WTC11 (cell line): ENCODE data around the gene TRAP1. TPM values are rescaled to one million over a fixed set of nuclear protein-coding genes. Genes with fewer than 3 reads are reported as not detected.

Source experiments
- ATAC-seq: fragments of 200-7000 bp; cut with Tn5 transposase; 2 replicates; pipeline ENCODE4 v1.10.0; 2021; ENCODE audit warnings: mild to moderate bottlenecking, moderate library complexity
- CTCF ChIA-PET: fragments of 300-600 bp; sonication (Branson Sonifier 250); formaldehyde crosslinking; loops from one replicate; lab custom pipeline; 2021; ENCODE audit warnings: antibody characterized with exemption; lab: Charles Lee
- POLR2A ChIA-PET: fragments of 350-600 bp; sonication (Branson Sonifier 250); formaldehyde crosslinking; loops from one replicate; lab custom pipeline; 2021; ENCODE audit warnings: antibody characterized with exemption; lab: Charles Lee
- DNase-seq: peaks from one replicate; pipeline ENCODE4 v3.0.0; 2021; ENCODE audit warnings: low spot score
- H3K27ac Mint-ChIP-seq: 2 replicates; pipeline ENCODE4 v1.8.0; 2021; ENCODE audit warnings: mixed read lengths
- H3K27me3 Mint-ChIP-seq: 2 replicates; pipeline ENCODE4 v1.8.0; 2021; ENCODE audit warnings: low read depth, mild to moderate bottlenecking, moderate library complexity, mixed read lengths
- H3K36me3 Mint-ChIP-seq: 2 replicates; pipeline ENCODE4 v1.8.0; 2021; ENCODE audit warnings: mixed read lengths
- H3K4me1 Mint-ChIP-seq: 2 replicates; pipeline ENCODE4 v1.8.0; 2022; ENCODE audit warnings: mixed read lengths
- H3K4me3 Mint-ChIP-seq: 2 replicates; pipeline ENCODE4 v1.8.0; 2021; ENCODE audit warnings: mild to moderate bottlenecking, moderate library complexity, mixed read lengths
- H3K9me3 Mint-ChIP-seq: 2 replicates; pipeline ENCODE4 v1.8.0; 2021; ENCODE audit warnings: mixed read lengths
- ATF3 ChIP-seq: sonication (generic); formaldehyde crosslinking; conservative IDR thresholded peaks from 2 replicates; pipeline ENCODE4 v1.8.1; 2022; ENCODE audit warnings: mild to moderate bottlenecking, missing genetic modification reagents
- GABPB1 ChIP-seq: sonication (generic); formaldehyde crosslinking; IDR thresholded peaks from 2 replicates; pipeline ENCODE4 v1.8.1; 2023; ENCODE audit warnings: mild to moderate bottlenecking, missing genetic modification reagents
- GRHL2 ChIP-seq: fragments of 250-450 bp; sonication (Bioruptor Pico); IDR thresholded peaks from 2 replicates; pipeline ENCODE4 v1.8.0; 2022; ENCODE audit warnings: mild to moderate bottlenecking, moderate library complexity; ENCODE audit not compliant: insufficient replicate concordance, severe bottlenecking
- HMGXB4 ChIP-seq: sonication (generic); formaldehyde crosslinking; IDR thresholded peaks from 2 replicates; pipeline ENCODE4 v1.8.1; 2023; ENCODE audit warnings: mild to moderate bottlenecking, moderate library complexity, missing genetic modification reagents
- IRF2 ChIP-seq: sonication (generic); formaldehyde crosslinking; IDR thresholded peaks from 2 replicates; pipeline ENCODE4 v1.8.0; 2022; ENCODE audit warnings: low read depth, missing genetic modification reagents, borderline replicate concordance
- KAT7 ChIP-seq: sonication (generic); formaldehyde crosslinking; IDR thresholded peaks from 2 replicates; pipeline ENCODE4 v1.8.1; 2023; ENCODE audit warnings: missing genetic modification reagents, mild to moderate bottlenecking, borderline replicate concordance
- OVOL2 ChIP-seq: fragments of 250-450 bp; sonication (Bioruptor Pico); IDR thresholded peaks from 2 replicates; pipeline ENCODE4 v1.9.0; 2021; ENCODE audit warnings: mild to moderate bottlenecking, borderline replicate concordance
- PRRX2 ChIP-seq: fragments of 250-450 bp; sonication (Bioruptor Pico); IDR thresholded peaks from 2 replicates; pipeline ENCODE4 v1.8.0; 2021; ENCODE audit warnings: mild to moderate bottlenecking
- RORB ChIP-seq: fragments of 250-450 bp; sonication (Bioruptor Pico); IDR thresholded peaks from 2 replicates; pipeline ENCODE4 v1.9.0; 2021; ENCODE audit warnings: mild to moderate bottlenecking
- TP53 ChIP-seq: sonication (generic); formaldehyde crosslinking; IDR thresholded peaks from 2 replicates; pipeline ENCODE4 v1.8.1; 2023; ENCODE audit warnings: mild to moderate bottlenecking, missing genetic modification reagents
- USF1 ChIP-seq: sonication (generic); formaldehyde crosslinking; IDR thresholded peaks from 2 replicates; pipeline ENCODE4 v1.8.0; 2022; ENCODE audit warnings: mild to moderate bottlenecking, missing genetic modification reagents
- ZNF219 ChIP-seq: sonication (generic); formaldehyde crosslinking; IDR thresholded peaks from 2 replicates; pipeline ENCODE4 v1.8.0; 2023; ENCODE audit warnings: missing genetic modification reagents, mild to moderate bottlenecking, borderline replicate concordance
- ZNF232 ChIP-seq: sonication (generic); formaldehyde crosslinking; IDR thresholded peaks from 2 replicates; pipeline ENCODE4 v1.8.0; 2022; ENCODE audit warnings: mild to moderate bottlenecking, missing genetic modification reagents
- ZNF317 ChIP-seq: sonication (generic); formaldehyde crosslinking; IDR thresholded peaks from 2 replicates; pipeline ENCODE4 v1.8.1; 2023; ENCODE audit warnings: low read depth, mild to moderate bottlenecking, moderate library complexity, missing genetic modification reagents, borderline replicate concordance
- ZNF396 ChIP-seq: fragments of 250-450 bp; sonication (Bioruptor Pico); IDR thresholded peaks from 2 replicates; pipeline ENCODE4 v1.8.0; 2021; ENCODE audit warnings: mild to moderate bottlenecking, moderate library complexity, borderline replicate concordance
- ZNF416 ChIP-seq: fragments of 250-450 bp; sonication (Bioruptor Pico); IDR thresholded peaks from 2 replicates; pipeline ENCODE4 v1.9.0; 2021; ENCODE audit warnings: mild to moderate bottlenecking, inconsistent platforms
- total RNA-seq: library from RNA; stranded (reverse); gene quantifications from 3 replicates; pipeline ENCODE4 v1.2.3, GENCODE V29; 2021
- TF ChIP-seq, protein P1 (sequence below): sonication (generic); formaldehyde crosslinking; IDR thresholded peaks from 2 replicates; pipeline ENCODE4 v1.8.1; 2022; ENCODE audit warnings: mild to moderate bottlenecking, moderate library complexity, missing genetic modification reagents
- TF ChIP-seq, protein P2 (sequence below): sonication (generic); formaldehyde crosslinking; IDR thresholded peaks from 2 replicates; pipeline ENCODE4 v1.8.0; 2023; ENCODE audit warnings: mild to moderate bottlenecking, missing genetic modification reagents
- TF ChIP-seq, protein P3 (sequence below): sonication (generic); formaldehyde crosslinking; IDR thresholded peaks from 2 replicates; pipeline ENCODE4 v1.8.0; 2022; ENCODE audit warnings: mild to moderate bottlenecking, missing genetic modification reagents

TRAP1 gene
- total RNA-seq, 1 experiment from 2014 or later = 285 TPM

DNA sequence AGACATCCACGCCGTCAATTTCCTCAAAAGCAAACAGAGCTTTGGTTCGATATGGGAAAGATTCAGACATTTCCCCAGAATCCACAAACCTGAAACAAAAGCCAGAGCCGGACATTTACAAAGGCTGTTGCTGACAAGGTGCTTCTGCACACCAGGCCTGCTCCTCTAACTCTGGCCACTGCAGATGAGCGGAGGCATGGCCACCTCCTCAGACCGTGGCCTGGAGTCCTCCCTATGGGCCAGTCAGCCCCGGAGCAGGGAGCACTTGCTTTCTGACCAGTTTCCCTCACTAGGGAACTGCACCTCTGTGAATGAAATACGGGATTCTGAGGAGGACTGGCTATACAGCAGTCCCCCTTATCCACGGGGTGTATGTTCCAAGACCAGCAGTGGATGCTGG, 22.3 kb upstream of the TRAP1 start:
- Mint-ChIP-seq H3K9me3 (no peaks in the 10 kb centered on the region), H3K4me3 (no peak overlapping the region), H3K27ac (peak overlapping the region; percentile 58; the same call in 1 of the 2 replicates), H3K36me3 (peaks cover 81% of the 10 kb centered on the region), H3K27me3 (no peaks in the 10 kb centered on the region; the same call in 1 of the 2 replicates), H3K4me1 (peaks cover 2% of the 10 kb centered on the region; the same call in 1 of the 2 replicates)
- POLR2A ChIA-PET = no interaction called here
- TF ChIP-seq ZNF416 (CRISPR knock-in tag) (no peak), PRRX2 (CRISPR knock-in tag) (no peak), GRHL2 (CRISPR knock-in tag) (no peak), ATF3 (CRISPR knock-in tag) (no peak), TP53 (CRISPR knock-in tag) (no peak), ZNF396 (CRISPR knock-in tag) (no peak), ZNF219 (CRISPR knock-in tag) (no peak), ZNF317 (CRISPR knock-in tag) (no peak)
- TF ChIP-seq, protein P1, sequence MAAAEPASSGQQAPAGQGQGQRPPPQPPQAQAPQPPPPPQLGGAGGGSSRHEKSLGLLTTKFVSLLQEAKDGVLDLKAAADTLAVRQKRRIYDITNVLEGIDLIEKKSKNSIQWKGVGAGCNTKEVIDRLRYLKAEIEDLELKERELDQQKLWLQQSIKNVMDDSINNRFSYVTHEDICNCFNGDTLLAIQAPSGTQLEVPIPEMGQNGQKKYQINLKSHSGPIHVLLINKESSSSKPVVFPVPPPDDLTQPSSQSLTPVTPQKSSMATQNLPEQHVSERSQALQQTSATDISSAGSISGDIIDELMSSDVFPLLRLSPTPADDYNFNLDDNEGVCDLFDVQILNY = no peak
- DNase-seq = no peak
- CTCF ChIA-PET = no interaction called here
- ATAC-seq = no peak

DNA sequence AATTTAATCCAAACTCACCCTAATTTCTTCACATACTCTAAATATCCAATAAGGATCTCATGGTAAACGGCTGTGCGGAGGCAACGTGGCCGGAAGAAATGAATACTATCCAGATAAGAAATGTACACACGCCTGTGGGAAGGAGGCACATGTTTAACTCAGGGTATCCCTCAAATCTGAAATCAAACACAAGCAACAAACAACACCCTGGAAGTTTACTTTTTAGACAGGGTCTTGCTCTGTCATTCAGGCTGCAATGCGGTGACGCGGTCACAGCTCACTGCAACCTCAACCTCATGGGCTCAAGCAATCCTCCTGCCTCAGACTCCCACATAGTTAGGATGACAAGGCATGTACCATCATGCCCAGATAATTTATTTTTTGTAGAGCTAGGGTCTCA, 21.2 kb upstream of the TRAP1 start:
- Mint-ChIP-seq H3K9me3 (peaks cover 5% of the 10 kb centered on the region), H3K4me3 (no peak overlapping the region), H3K27me3 (no peaks in the 10 kb centered on the region; the same call in 1 of the 2 replicates)
- TF ChIP-seq, protein P2, sequence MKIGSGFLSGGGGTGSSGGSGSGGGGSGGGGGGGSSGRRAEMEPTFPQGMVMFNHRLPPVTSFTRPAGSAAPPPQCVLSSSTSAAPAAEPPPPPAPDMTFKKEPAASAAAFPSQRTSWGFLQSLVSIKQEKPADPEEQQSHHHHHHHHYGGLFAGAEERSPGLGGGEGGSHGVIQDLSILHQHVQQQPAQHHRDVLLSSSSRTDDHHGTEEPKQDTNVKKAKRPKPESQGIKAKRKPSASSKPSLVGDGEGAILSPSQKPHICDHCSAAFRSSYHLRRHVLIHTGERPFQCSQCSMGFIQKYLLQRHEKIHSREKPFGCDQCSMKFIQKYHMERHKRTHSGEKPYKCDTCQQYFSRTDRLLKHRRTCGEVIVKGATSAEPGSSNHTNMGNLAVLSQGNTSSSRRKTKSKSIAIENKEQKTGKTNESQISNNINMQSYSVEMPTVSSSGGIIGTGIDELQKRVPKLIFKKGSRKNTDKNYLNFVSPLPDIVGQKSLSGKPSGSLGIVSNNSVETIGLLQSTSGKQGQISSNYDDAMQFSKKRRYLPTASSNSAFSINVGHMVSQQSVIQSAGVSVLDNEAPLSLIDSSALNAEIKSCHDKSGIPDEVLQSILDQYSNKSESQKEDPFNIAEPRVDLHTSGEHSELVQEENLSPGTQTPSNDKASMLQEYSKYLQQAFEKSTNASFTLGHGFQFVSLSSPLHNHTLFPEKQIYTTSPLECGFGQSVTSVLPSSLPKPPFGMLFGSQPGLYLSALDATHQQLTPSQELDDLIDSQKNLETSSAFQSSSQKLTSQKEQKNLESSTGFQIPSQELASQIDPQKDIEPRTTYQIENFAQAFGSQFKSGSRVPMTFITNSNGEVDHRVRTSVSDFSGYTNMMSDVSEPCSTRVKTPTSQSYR (CRISPR knock-in tag) = no peak
- TF ChIP-seq GABPB1 (CRISPR knock-in tag) = no peak
- TF ChIP-seq OVOL2 (CRISPR knock-in tag) = no peak
- TF ChIP-seq USF1 = no peak
- no peak for TF ChIP-seq ZNF232 (CRISPR knock-in tag)
- TF ChIP-seq IRF2 (CRISPR knock-in tag) = no peak
- TF ChIP-seq ZNF317 (CRISPR knock-in tag) = no peak
- TF ChIP-seq RORB (CRISPR knock-in tag) = no peak
- TF ChIP-seq, all 79 proteins: peak for 0
- POLR2A ChIA-PET = interaction anchor here (0.6 kb wide), 1 partner anchor 33 kb away, joined by 3 read pairs; no protein-coding TSS in a partner anchor
- Mint-ChIP-seq H3K4me1 (peaks cover 2% of the 10 kb centered on the region; the same call in 1 of the 2 replicates), H3K27ac (peak overlapping the region; percentile 65), H3K36me3 (peaks cover 81% of the 10 kb centered on the region)
- DNase-seq = no peak
- CTCF ChIA-PET = no interaction called here
- ATAC-seq = no peak

DNA sequence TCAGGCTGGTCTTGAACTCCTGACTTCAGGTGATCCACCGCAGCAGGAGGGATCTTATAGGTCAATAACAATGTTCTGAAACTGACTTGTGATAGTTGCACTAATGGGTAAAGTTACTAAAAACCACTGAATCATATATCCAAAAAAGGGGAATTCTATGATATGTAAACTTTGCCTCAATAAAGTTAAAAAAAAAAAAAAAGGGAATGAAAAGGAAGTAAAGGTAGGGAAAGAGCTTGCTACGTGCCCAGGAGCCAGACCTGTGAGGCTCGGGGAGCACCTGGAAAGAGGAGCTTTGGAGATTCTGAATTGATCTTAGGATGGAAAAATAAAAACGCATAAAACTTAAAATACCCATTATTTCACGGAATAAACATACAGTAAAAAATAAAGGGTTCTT, 20.8 kb upstream of the TRAP1 start:
- H3K27ac Mint-ChIP-seq = peak overlapping the region; percentile 65
- ATAC-seq (no peak), DNase-seq (no peak)
- no peaks in the 10 kb centered on the region; the same call in 1 of the 2 replicates for H3K27me3 Mint-ChIP-seq
- H3K4me3 Mint-ChIP-seq = no peak overlapping the region
- peaks cover 82% of the 10 kb centered on the region for H3K36me3 Mint-ChIP-seq
- H3K9me3 Mint-ChIP-seq = peaks cover 5% of the 10 kb centered on the region
- POLR2A ChIA-PET = interaction anchor here (0.6 kb wide), 1 partner anchor 34 kb away, joined by 3 read pairs; no protein-coding TSS in a partner anchor
- H3K4me1 Mint-ChIP-seq = peaks cover 2% of the 10 kb centered on the region; the same call in 1 of the 2 replicates
- CTCF ChIA-PET = no interaction called here
- no peak for TF ChIP-seq ZNF396 (CRISPR knock-in tag)
- TF ChIP-seq, protein P2 (CRISPR knock-in tag) = no peak
- TF ChIP-seq, protein P3, sequence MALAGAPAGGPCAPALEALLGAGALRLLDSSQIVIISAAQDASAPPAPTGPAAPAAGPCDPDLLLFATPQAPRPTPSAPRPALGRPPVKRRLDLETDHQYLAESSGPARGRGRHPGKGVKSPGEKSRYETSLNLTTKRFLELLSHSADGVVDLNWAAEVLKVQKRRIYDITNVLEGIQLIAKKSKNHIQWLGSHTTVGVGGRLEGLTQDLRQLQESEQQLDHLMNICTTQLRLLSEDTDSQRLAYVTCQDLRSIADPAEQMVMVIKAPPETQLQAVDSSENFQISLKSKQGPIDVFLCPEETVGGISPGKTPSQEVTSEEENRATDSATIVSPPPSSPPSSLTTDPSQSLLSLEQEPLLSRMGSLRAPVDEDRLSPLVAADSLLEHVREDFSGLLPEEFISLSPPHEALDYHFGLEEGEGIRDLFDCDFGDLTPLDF = no peak
- TF ChIP-seq HMGXB4 (CRISPR knock-in tag) = no peak
- TF ChIP-seq ZNF317 (CRISPR knock-in tag) = no peak
- no peak for TF ChIP-seq KAT7
